22Rv1 (cell line): Measurements from ENCODE around the gene TM7SF2.

Source experiments
- ZFX ChIP-seq: fragments of 450-650 bp; IDR thresholded peaks from 2 replicates; pipeline ENCODE4 v1.6.1; 2017; ENCODE audit warnings: antibody characterized with exemption, borderline replicate concordance
- TF ChIP-seq, protein P1 (sequence below): fragments of 450-650 bp; IDR thresholded peaks from 2 replicates; pipeline ENCODE4 v1.5.1; 2017; ENCODE audit warnings: mild to moderate bottlenecking

DNA sequence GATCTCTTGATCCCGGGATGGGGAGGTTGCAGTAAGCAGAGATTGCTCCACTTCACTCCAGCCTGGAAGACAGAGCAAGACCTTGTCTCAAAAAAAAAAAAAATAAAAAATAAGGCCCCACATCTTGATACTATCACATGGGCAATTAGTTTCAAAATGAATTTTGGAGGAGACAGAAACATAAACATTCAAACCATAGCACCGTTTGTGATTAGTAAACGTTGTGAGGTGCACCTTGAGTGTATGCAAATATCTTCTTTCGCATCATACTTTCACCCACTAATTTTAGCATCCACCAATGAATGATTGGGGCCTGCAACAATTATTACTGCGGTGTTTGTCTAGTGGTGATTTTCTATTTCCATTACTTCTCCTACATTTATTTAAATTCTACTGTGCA is 47.3 kb downstream of the TM7SF2 start:
- TF ChIP-seq, protein P1, sequence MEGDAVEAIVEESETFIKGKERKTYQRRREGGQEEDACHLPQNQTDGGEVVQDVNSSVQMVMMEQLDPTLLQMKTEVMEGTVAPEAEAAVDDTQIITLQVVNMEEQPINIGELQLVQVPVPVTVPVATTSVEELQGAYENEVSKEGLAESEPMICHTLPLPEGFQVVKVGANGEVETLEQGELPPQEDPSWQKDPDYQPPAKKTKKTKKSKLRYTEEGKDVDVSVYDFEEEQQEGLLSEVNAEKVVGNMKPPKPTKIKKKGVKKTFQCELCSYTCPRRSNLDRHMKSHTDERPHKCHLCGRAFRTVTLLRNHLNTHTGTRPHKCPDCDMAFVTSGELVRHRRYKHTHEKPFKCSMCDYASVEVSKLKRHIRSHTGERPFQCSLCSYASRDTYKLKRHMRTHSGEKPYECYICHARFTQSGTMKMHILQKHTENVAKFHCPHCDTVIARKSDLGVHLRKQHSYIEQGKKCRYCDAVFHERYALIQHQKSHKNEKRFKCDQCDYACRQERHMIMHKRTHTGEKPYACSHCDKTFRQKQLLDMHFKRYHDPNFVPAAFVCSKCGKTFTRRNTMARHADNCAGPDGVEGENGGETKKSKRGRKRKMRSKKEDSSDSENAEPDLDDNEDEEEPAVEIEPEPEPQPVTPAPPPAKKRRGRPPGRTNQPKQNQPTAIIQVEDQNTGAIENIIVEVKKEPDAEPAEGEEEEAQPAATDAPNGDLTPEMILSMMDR = no peak
- no peak for TF ChIP-seq ZFX
